ENCODE measurements around the gene ETV6.

- TF ChIP-seq POLR2AphosphoS5 (IDR thresholded peaks at IDR 0.05; ENCODE audit: low read depth, low read length), result no peak
- no peak for TF ChIP-seq TAF1 (IDR thresholded peaks at IDR 0.05; ENCODE audit: borderline replicate concordance, low read depth, low read length)
These were observed 174.1 kb downstream of the ETV6 start for GRCh38 chr12:11823593-11823992.

All from GM12892 (cell line).